GM21717 (cell line): ENCODE data around the gene CHIC2.
"Not testable (repeated sequence)": the region's sequence is repeated elsewhere in the genome, so short reads cannot be mapped to it uniquely, and the experiment has no call there.

Experiments
- ATAC-seq: cut with Tn5 transposase; IDR thresholded peaks from one replicate; pipeline ENCODE4 v1.9.1; 2021; ENCODE audit warnings: mild to moderate bottlenecking, moderate library complexity; ENCODE audit not compliant: unreplicated experiment

CHIC2 gene

DNA sequence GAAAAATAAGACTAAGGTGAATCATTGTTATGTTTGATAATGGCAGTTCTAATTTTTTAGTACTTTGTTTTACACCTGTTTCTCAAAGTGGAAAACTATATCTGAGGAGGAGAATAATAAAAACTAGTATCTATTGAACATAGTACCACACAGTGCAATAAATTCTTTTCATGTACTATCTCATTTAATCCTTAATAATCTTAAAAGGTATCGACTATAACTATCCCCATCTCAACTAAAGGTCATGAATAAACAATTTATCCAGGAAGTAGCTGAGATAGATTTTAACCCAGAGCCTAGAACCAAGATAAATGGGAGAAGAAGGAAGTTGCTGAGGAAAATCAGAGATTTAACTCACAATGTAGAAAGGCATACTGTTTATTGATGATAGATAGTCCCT, 2.5 kb downstream of the CHIC2 start:
- no peak for ATAC-seq

DNA sequence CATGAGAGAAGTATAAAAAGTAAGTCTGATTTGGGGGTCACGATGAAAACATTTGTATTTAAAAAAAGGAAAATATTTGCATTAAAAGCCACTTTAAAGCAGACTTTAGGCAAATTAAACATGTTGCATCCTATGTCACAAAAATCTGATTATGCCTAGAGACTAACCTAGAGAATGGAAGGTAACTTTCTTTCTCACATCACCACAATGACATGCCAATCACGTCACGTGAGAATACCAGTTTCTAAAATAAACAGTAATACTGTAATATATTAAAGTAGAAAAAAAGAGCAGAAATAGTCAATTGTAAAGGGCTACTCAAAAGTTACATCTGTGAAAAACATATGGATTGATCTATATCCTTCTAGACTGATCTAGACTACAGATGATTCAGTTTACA, 3.3 kb downstream of the CHIC2 start:
- no peak for ATAC-seq

DNA sequence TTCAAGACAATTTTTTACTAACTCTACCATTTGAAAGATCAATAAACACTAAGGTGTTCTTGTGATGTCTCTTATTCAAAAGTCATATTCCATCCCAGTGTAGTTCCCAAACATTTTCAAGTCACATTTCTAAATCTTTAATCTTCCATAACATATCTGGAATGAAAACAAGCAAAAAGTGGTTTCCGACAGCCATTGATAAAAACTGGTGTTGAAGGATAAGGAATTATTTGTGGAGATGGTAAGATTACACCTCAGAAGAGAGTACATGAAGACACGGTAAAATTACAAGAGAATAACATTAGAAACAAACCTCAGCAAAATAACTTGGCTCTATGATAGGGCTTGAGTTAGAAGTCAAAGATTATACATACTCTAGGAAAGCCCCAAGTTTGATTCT, 4.3 kb downstream of the CHIC2 start:
- ATAC-seq = no peak

DNA sequence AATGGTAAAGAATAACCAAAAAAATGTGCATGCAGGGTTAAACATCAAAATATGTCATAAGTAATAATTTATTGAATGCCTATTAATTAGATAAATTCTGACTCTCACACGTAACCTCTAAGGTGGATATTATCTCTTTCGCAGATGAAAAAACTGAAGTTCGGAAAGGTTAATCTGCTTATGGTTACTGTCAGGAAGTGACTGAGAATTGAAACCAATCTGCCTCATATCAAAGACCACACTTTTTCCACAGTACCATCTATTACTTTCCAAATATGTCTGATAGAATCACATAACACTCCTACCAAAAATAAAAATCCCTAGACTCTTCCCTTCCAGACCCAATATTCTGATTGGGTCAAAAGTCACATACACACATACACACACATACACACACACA, 6.2 kb downstream of the CHIC2 start:
- ATAC-seq = no peak

DNA sequence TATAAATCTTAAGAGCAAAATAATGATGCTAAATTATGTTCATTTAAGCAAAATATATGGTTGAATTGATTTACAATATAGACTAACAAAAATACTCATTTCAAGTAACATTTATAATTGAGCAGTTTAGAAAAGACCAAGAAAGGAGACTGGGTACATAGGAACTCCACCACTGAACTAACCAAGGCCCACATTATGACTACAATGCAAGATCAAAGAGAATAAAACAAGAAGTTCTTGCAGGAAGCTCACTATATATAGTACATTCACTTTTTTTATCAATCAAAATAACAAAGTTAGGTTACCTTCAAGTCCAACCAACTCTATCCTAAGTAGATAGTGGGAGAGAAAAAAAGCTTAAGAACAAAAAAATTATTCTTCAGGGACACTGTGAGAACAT, 8.0 kb downstream of the CHIC2 start:
- ATAC-seq = no peak

DNA sequence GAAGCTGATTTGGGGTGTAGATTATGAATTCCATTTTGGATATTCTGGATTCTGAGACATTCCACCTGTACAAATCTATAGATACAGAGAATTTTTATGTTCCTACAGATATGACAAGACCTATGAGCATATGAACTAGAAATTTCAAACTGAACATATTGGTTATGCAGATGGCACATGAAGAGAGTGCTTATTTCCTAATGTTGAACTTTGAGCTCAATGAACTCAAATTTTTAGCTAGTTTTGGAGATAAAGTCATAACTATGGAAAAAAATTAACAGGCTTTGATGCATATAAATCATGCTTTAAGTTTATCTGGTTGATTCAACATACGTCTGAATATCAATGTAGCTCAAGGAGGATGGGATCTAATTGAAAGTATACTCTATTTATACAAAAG, 8.9 kb downstream of the CHIC2 start:
- ATAC-seq = no peak

DNA sequence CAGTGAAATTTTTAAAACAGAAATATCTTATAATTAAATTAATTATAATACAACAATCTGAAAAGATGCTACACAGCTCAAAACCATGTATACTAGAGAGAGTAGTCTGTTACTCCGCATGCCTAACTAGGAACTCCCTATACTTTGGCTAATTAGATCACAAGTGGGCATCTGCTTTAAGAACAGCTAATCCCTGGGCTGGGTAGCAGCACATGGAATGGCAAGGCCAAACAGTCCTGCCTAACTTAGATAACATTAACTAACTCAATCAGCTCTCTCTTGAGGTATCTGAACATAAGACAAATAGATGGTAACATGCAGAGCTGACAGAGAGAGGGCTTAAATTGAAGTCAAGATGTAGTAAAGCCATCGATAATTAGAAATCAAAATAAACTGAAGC, 9.9 kb downstream of the CHIC2 start:
- no peak for ATAC-seq

DNA sequence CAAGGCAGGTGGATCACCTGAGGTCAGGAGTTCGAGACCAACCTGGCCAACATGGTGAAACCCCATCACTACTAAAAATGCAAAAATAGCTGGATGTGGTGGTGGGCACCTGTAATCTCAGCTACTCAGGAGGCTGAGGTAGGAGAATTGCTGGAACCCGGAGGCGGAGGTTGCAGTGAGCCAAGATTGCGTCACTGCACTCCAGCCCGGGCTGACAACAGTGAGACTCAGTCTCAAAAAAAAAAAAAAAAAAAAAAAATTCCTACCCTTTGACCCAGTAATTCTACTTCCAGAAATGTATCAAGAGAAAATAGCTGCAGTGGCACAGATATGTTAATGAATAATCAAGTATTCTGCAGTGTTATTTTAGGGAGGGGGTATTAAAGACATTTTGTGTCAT, 11.1 kb downstream of the CHIC2 start:
- not testable (repeated sequence) for ATAC-seq

DNA sequence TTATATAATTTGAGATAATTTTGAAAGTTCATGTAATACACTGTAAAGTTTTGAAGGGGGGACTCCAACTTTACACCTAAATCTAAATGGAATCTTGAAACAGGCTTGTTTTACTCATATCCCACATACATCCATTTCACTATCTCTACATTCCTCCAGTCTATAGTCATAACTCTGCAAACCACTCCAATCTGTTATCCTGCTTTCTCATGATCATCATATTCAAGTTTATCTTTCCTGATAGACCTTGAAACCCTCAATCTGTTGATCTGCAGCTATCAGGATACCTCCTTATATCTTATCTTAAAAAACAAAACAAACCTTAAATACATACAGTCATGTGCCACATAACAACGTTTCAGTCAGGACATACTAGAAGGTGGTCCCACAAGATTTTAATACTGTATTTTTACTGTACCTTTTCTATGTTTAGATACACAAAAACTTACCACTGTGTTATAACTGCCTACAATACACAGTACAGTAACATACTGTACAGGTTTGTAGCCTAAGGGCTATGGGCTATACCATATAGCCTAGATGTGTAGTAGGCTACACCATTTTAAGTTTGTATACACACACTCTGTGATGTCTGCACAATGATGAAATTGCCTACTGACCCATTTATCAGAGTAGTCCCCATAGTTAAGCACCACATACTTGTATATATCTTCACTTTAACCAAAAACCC, 14.0 kb downstream of the CHIC2 start:
- ATAC-seq = no peak

DNA sequence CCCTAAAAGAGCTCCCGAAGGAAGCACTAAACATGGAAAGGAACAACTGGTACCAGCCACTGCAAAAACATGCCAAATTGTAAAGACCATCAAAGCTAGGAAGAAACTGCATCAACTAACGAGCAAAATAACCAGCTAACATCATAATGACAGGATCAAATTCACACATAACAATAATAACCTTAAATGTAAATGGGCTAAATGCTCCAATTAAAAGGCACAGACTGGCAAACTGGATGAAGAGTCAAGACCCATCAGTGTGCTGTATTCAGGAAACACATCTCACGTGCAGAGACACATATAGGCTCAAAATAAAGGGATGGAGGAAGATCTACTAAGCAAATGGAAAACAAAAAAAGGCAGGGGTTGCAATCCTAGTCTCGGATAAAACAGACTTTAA, 20.8 kb downstream of the CHIC2 start:
- ATAC-seq = not testable (repeated sequence)

DNA sequence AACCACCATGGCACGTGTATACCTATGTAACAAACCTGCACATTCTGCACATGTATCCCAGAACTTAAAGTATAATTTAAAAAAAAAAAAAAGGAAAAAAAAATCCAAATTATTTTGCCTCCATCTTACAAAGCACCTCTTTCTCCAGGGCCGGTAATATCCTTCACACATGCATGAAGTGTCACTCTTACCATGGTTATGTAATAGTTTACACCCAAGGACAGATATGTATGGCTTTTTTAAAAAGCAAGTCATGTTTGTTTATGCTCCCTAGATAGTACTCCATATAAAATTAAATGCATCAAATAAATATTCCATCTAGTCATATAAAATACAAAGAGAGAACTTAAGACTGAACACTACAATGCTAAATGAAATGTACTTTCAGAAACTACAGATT, 22.5 kb downstream of the CHIC2 start:
- ATAC-seq = no peak

DNA sequence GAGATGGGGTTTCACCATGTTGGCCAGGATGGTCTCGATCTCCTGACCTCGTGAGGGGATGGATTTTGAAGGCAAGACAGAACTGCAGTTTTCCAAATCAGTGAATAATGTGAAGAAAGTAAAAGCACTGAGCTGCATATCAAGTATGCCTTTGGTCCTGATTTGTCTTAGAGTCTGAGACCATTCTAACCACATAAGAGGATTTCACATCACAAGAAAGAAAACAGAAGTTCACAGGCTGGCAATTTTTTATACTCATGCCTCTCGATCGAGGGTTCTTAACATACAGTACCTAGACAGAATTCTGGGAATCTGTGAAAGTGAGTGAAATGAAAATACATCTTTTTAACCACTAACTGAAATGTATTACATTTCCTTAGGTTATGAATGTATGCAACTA, 23.3 kb downstream of the CHIC2 start:
- no peak for ATAC-seq

DNA sequence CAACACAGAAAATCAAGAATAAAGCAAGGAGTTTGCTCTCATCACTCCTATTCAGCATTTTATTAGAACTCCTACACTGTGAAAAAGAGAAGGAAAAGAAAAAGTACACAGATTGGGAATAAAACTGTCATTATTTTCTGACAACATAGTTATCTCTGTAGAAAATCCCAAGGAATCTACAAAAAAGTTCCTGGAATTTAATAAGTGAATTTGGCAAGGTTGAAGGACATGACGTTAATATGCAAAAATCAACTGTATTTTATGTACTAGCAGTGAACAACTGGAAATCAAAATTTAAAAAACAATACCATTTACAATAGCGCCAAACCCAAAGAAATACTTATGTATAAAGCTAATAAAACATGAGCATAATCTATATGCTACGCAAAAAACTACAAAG, 26.3 kb downstream of the CHIC2 start:
- no peak for ATAC-seq

DNA sequence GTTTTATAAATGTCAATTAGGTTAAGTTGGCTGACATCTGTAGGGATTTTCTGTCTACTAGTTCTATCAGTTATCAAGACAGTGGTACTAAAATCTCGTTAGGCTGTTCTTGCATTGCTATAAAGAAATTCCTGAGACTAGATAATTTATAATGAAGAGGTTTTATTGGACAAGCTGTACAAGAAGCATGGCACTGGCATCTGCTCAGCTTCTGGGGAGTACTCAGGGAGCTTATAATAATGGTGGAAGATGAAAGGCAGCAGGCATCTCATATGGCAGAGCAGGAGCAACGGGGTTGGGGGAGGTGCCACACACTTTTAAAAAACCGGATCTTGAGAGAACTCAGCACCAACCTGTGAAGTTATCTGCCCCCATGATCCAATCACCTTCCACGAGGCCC, 28.2 kb downstream of the CHIC2 start:
- ATAC-seq = no peak

DNA sequence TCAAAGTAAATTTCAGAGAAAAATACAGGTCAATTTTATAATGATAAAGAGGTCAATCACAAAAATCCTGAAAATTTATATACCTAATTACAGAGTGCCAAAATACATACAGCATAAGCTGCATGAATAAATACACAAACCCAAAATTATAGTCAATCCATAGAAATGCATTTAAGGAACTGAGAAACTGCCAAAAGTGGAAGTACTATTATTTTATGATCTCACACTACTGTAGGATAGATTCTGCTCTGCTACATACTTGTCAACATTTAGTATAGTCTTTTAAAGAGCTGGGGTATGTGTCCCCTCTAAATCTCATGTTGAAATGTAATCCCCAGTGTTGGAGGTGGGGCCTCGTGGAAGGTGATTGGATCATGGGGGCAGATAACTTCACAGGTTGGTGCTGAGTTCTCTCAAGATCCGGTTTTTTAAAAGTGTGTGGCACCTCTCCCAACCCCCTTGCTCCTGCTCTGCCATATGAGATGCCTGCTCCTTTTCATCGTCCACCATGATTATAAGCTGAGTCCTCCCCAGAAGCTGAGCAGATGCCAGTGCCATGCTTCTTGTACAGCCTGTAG, 31.8 kb downstream of the CHIC2 start:
- no peak for ATAC-seq

DNA sequence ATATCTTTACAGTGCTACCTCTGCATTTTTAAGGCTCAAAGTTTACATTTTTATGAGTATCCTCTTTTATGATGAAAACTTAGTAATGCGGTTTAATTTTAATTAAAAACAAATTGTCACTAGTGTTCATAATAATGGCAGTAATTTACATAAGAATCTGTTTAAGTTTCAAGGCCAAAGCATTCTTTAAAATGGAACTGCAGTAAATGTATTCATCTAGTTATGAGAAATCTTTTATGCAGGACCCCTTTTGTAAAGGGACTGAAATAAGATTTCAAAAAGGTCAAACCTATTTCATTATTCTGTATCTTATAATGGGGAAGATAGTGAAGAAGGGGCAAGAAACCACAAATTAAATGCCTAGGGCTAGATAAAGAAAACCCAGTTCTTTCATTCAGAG, 37.1 kb downstream of the CHIC2 start:
- no peak for ATAC-seq

DNA sequence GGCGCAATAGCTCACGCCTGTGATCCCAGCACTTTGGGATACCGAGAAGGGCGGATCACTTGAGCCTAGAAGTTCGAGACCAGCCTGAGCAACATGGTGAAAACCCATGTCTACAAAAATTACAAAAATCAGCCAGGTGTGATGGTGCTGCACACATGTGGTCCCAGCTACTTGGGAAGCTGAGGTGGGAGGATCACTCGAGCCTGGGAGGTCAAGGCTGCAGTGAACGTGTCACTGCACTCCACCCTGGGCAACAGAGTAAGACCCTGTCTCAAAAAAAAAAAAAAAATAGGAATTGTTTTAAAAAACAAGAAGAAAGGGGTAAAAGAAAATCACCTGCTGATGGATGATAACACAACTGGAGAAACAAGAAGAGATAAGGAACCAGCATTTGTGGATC, 38.8 kb downstream of the CHIC2 start:
- no peak for ATAC-seq

DNA sequence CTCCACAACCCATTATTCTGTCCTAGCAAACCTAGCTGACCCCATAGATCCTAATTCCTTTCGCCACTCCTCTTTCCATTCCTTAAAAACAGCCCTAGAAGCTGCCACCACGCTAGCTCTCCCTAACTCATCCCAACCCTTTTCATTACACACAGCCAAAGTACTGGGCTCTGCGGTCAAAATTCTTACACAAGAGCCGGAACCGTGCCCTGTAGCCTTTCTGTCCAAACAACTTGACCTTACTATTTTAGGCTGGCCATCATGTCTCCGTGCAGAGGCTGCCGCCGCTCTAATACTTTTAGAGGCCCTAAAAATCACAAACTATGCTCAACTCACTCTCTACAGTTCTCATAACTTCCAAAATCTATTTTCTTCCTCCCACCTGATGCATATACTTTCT, 41.4 kb downstream of the CHIC2 start:
- not testable (repeated sequence) for ATAC-seq

DNA sequence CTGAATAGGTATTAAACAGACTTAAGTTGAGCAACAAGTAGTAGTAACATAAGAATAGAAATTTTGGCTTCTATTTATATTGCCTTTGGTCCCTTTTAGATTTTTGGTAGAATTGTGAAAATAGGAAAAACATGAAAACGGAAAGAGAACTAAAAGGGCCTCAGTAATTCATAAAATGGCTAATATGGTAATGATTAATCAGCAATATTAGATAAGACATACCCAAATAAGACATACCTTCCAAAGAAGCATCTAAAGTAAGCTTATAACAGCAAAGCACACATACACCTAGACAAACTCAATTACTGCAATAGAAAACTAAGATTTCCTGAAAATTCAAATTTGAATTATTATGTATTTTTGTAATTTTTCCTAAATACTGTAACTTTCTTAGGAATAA, 46.4 kb downstream of the CHIC2 start:
- ATAC-seq = no peak

DNA sequence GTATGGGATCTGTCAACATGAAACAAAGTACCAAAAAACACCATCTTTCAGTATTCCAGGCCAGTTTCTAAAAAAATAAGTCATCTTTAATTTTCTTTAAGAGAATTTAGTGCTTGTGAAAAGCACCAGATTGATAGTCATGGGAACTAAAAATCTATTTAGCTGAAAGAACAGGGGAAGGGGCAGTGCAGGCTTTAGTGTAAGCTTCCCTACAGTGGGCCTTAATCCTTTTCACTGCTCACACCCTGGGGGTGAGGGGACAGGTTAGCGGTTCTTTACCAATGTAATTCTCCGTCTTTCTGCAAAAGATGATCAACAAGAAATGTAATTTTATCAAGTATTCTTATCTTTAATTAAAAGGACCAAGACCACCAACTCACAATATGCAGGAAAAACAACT, 47.1 kb downstream of the CHIC2 start:
- no peak for ATAC-seq

DNA sequence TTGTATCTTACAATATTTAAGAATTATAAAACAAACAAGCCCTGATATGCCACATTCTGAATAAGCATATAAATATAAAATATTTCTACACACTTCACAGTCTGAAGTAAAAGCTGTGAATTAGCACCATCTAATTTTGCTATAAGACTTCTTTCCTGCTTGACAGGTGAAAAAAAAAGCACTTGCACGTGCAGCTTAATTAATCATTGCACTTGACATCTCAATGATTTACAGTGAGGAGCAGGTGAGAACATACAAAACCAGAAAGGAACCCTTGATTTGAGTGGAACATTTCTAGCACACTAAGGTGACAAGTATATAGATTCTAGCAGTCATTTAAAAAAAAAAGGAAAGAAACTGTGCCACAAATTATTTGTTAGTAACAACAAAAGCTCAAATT, 47.9 kb downstream of the CHIC2 start:
- no peak for ATAC-seq

DNA sequence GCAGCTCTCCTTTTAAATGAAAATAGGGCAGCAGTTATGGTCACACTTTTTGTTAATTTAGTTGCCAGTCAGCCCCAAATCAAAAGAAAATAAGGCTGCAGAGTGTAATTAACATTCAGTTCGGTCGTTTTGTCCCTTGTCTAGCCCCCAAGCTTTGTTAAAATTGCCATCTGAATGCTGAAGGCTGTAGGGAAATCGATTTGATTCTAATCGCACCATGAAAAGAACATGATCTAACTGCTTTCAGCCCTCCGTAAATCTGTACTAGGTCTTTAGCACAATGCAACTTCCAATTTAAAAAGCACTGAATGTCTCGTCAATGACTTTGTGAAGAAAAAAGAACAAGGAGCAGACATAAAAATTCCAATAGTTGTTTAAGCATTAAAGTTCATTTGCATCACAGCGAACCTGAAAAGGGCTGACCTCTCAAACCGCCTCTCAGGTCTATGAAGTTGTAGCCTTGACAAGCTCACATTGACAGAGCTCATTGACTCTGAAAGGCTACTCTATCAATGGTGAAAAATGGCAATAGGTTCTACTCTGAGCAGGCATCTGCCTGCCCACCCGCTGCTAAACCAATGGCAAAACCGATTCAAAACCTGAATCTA, 48.9 kb downstream of the CHIC2 start:
- no peak for ATAC-seq

DNA sequence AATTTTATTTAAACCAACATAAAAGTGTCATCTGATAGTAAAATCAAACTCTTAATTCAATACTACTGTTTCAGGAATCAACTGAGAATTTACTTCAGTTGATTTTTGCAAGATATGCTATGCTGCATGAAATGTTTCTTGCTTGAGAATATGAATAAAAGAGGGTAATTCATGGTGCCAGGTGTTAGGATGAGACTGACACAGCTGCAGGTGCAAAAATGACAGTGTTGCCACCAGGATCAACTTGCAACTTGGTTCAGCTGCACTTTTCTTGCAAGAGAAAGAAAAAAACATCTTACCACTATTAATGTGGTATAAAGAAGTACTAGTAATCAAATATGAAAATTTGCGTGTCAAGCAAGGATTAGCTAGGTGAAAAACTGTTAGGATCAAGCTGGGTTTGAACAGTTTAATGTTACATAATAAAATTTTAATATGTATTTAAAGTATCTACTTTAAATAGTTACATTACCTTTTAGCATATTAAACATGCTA, 49.7 kb downstream of the CHIC2 start:
- ATAC-seq = no peak
